ENCODE data around the gene NUP205. TPM values are rescaled to one million over a fixed set of nuclear protein-coding genes. Genes with fewer than 3 reads are reported as not detected.
A peak's percentile ranks its signal among the peaks of the same experiment; 100 is the strongest.

Gene NUP205
- total RNA-seq, 1 experiment from 2014 or later, result 51.0 TPM

DNA sequence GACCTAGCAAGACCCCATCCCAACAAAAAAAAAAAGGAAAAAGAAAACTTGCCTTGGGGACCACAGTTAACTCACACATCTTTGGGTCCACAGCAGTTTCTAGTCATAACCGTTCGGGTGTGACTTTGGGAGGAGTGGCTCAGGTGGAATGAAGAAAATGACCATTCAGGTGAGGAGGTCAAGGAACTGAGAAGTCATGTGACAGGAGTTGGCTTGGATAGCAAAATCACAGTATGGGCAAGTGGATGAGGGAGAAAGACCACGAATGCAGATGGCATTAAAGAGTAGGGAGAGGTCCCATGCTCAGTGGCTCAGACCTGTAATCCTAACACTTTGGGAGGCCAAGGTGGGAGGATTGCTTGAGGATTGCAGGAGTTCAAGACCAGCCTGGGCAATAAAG is 30.7 kb upstream of the NUP205 start:
- intact Hi-C loops (cut with micrococcal nuclease), result no loop called here
- H3K4me3 Mint-ChIP-seq (ENCODE audit: unreplicated experiment), result no peak overlapping the region
- no peak overlapping the region for H3K27ac Mint-ChIP-seq (ENCODE audit: low read depth, unreplicated experiment)
- H3K36me3 Mint-ChIP-seq (ENCODE audit: insufficient read depth, unreplicated experiment), result no peaks in the 10 kb centered on the region
- no peaks in the 10 kb centered on the region for H3K4me1 Mint-ChIP-seq (ENCODE audit: insufficient read depth, unreplicated experiment)
- POLR2A ChIA-PET, result no interaction called here
- DNase-seq (ENCODE audit: unreplicated experiment), result no peak
- CTCF ChIA-PET, result interaction anchor here (0.7 kb wide), 1 partner anchor 150 kb away, joined by 3 read pairs; no protein-coding TSS in a partner anchor
- peaks cover 10% of the 10 kb centered on the region for H3K27me3 Mint-ChIP-seq (ENCODE audit: insufficient read depth, unreplicated experiment)
- BruUV-seq (replicated peaks), result no TSS peak
- TF ChIP-seq, protein P1, sequence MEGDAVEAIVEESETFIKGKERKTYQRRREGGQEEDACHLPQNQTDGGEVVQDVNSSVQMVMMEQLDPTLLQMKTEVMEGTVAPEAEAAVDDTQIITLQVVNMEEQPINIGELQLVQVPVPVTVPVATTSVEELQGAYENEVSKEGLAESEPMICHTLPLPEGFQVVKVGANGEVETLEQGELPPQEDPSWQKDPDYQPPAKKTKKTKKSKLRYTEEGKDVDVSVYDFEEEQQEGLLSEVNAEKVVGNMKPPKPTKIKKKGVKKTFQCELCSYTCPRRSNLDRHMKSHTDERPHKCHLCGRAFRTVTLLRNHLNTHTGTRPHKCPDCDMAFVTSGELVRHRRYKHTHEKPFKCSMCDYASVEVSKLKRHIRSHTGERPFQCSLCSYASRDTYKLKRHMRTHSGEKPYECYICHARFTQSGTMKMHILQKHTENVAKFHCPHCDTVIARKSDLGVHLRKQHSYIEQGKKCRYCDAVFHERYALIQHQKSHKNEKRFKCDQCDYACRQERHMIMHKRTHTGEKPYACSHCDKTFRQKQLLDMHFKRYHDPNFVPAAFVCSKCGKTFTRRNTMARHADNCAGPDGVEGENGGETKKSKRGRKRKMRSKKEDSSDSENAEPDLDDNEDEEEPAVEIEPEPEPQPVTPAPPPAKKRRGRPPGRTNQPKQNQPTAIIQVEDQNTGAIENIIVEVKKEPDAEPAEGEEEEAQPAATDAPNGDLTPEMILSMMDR (IDR thresholded peaks at IDR 0.05; ENCODE audit: unreplicated experiment), result no peak
- peaks cover 7% of the 10 kb centered on the region for H3K9me3 Mint-ChIP-seq (ENCODE audit: unreplicated experiment)

DNA sequence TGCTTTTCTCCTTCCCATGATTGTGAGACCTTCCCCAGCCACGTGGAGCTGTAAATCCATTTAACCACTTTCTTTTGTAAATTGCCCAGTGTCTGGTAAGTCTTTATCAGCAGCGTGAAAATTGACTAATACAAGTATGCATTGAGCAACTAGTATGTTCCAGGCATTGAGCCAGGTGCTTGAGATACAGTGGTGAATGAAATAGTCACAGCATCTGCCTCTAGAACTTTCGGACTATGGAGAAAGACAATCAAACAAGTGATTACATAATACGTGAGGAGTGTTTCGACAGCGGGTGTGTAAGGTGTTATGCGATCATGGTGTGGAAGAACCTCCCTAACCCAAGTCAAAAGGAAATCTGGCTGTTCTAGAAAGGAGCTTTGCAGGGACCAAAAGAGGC is 21.6 kb upstream of the NUP205 start:
- POLR2A ChIA-PET, result interaction anchor here (0.6 to 1.1 kb wide), 4 partner anchors 22 to 887 kb away, joined by 3 to 4 read pairs (median 3); partner anchors contain the start of gene NUP205
- peak; percentile 96 for DNase-seq (ENCODE audit: unreplicated experiment)
- CTCF ChIA-PET, result interaction anchor here (1.0 kb wide), 2 partner anchors 25 to 31 kb away, joined by 3 to 4 read pairs; no protein-coding TSS in a partner anchor
- H3K4me3 Mint-ChIP-seq (ENCODE audit: unreplicated experiment), result no peak overlapping the region
- no peak overlapping the region for H3K27ac Mint-ChIP-seq (ENCODE audit: low read depth, unreplicated experiment)
- BruUV-seq (replicated peaks), result no TSS peak
- no peaks in the 10 kb centered on the region for H3K36me3 Mint-ChIP-seq (ENCODE audit: insufficient read depth, unreplicated experiment)
- H3K27me3 Mint-ChIP-seq (ENCODE audit: insufficient read depth, unreplicated experiment), result no peaks in the 10 kb centered on the region
- TF ChIP-seq, protein P1 (IDR thresholded peaks at IDR 0.05; ENCODE audit: unreplicated experiment), result no peak
- intact Hi-C loops (cut with micrococcal nuclease), result no loop called here
- no peaks in the 10 kb centered on the region for H3K9me3 Mint-ChIP-seq (ENCODE audit: unreplicated experiment)
- peaks cover 6% of the 10 kb centered on the region for H3K4me1 Mint-ChIP-seq (ENCODE audit: insufficient read depth, unreplicated experiment)

DNA sequence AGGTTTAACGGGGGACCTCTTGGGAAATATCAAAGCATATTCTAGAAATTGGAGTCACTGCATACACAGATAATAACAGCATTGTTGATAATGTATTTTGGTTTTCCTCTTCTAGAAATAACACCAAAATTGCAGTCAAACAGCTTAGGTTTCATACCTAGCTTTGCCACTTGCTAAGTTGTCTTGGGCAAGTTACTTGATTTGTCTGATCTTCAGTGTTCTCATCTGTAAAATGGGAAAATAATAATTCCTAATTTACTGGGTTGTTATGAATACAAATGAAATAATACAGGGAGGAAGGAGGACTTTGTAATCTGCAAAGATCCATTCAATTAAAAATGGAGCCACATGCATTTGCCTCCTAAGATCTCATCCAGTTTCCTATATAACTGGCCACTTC is 20.3 kb upstream of the NUP205 start:
- TF ChIP-seq, protein P1 (IDR thresholded peaks at IDR 0.05; ENCODE audit: unreplicated experiment), result no peak
- ChIA-PET CTCF (no interaction called here), POLR2A (no interaction called here)
- Mint-ChIP-seq H3K27ac (ENCODE audit: low read depth, unreplicated experiment) (no peak overlapping the region), H3K9me3 (ENCODE audit: unreplicated experiment) (no peaks in the 10 kb centered on the region), H3K4me3 (ENCODE audit: unreplicated experiment) (no peak overlapping the region), H3K27me3 (ENCODE audit: insufficient read depth, unreplicated experiment) (no peaks in the 10 kb centered on the region), H3K36me3 (ENCODE audit: insufficient read depth, unreplicated experiment) (no peaks in the 10 kb centered on the region), H3K4me1 (ENCODE audit: insufficient read depth, unreplicated experiment) (peaks cover 6% of the 10 kb centered on the region)
- no TSS peak for BruUV-seq (replicated peaks)
- DNase-seq (ENCODE audit: unreplicated experiment), result no peak
- intact Hi-C loops (cut with micrococcal nuclease), result no loop called here

DNA sequence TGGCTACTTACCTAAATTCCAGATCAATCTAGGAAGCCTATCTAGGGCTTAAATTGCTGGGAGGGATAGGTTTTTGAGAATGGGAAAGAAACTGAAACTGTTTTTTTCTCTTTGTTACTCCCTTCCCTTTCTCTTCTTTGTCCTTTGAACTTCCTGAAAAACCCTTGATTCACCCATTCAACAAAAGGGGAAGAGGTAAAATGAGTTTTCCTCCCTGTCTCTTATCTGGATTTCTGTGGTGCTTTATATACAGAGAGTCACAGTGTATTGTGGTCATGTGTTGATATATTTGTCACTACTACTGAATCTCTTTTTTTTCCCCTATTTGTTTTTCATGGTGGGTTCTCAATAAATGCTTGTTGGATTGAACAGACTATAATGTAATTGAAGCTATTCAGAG is 19.8 kb upstream of the NUP205 start:
- intact Hi-C loops (cut with micrococcal nuclease), result no loop called here
- peaks cover 6% of the 10 kb centered on the region for H3K4me1 Mint-ChIP-seq (ENCODE audit: insufficient read depth, unreplicated experiment)
- CTCF ChIA-PET, result no interaction called here
- no peaks in the 10 kb centered on the region for H3K9me3 Mint-ChIP-seq (ENCODE audit: unreplicated experiment)
- no peak for DNase-seq (ENCODE audit: unreplicated experiment)
- TF ChIP-seq, protein P1 (IDR thresholded peaks at IDR 0.05; ENCODE audit: unreplicated experiment), result no peak
- H3K4me3 Mint-ChIP-seq (ENCODE audit: unreplicated experiment), result no peak overlapping the region
- no TSS peak for BruUV-seq (replicated peaks)
- no peaks in the 10 kb centered on the region for H3K27me3 Mint-ChIP-seq (ENCODE audit: insufficient read depth, unreplicated experiment)
- H3K36me3 Mint-ChIP-seq (ENCODE audit: insufficient read depth, unreplicated experiment), result no peaks in the 10 kb centered on the region
- POLR2A ChIA-PET, result no interaction called here
- H3K27ac Mint-ChIP-seq (ENCODE audit: low read depth, unreplicated experiment), result no peak overlapping the region
